Measurements from ENCODE around the gene CCSER1.

CCSER1 gene

GRCh38 chr4:90979556-90979955 is 852.4 kb downstream of the CCSER1 start:
- Histone ChIP-seq H3F3A (ENCODE audit: insufficient read depth) (no peaks in the 10 kb centered on the region), H3K79me2 (ENCODE audit: insufficient read depth, low read length) (no peaks in the 10 kb centered on the region), H3K27me3 (ENCODE audit: low read length) (no peaks in the 10 kb centered on the region), H3K36me3 (ENCODE audit: low read length) (no peaks in the 10 kb centered on the region), H3K9me3 (ENCODE audit: insufficient read depth, low read length) (no peaks in the 10 kb centered on the region), H3K4me3 (ENCODE audit: insufficient read depth, low read length, poor library complexity, severe bottlenecking) (no peak overlapping the region), H3K9ac (ENCODE audit: low read length) (no peak overlapping the region), H4K20me1 (ENCODE audit: low read depth, low read length) (no peaks in the 10 kb centered on the region), H2AFZ (ENCODE audit: low read depth, low read length, severe bottlenecking) (no peak overlapping the region), H3K4me2 (ENCODE audit: low read depth, low read length, poor library complexity, severe bottlenecking) (no peak overlapping the region), H3K9me2 (replicated peaks; ENCODE audit: insufficient read depth, low read length) (no peaks in the 10 kb centered on the region), H3K27ac (ENCODE audit: low read depth, low read length) (no peak overlapping the region)
- TF ChIP-seq CTCF (IDR thresholded peaks at IDR 0.05; ENCODE audit: insufficient read depth, low read length, poor library complexity, severe bottlenecking) (no peak), EZH2phosphoT487 (conservative IDR thresholded peaks at IDR 0.05; ENCODE audit: low read length) (no peak)

GRCh38 chr4:90982813-90983212 is 855.6 kb downstream of the CCSER1 start:
- no peak overlapping the region for H2AFZ ChIP-seq (ENCODE audit: low read depth, low read length, severe bottlenecking)
- no peak overlapping the region for H3K4me2 ChIP-seq (ENCODE audit: low read depth, low read length, poor library complexity, severe bottlenecking)
- no peak overlapping the region for H3K27ac ChIP-seq (ENCODE audit: low read depth, low read length)
- H3K9me2 ChIP-seq (replicated peaks; ENCODE audit: insufficient read depth, low read length): no peaks in the 10 kb centered on the region
- H3F3A ChIP-seq (ENCODE audit: insufficient read depth): no peaks in the 10 kb centered on the region
- H3K27me3 ChIP-seq (ENCODE audit: low read length): no peaks in the 10 kb centered on the region
- H3K9me3 ChIP-seq (ENCODE audit: insufficient read depth, low read length): no peaks in the 10 kb centered on the region
- H3K79me2 ChIP-seq (ENCODE audit: insufficient read depth, low read length): no peaks in the 10 kb centered on the region
- H3K9ac ChIP-seq (ENCODE audit: low read length): no peak overlapping the region
- H3K36me3 ChIP-seq (ENCODE audit: low read length): no peaks in the 10 kb centered on the region
- TF ChIP-seq CTCF (IDR thresholded peaks at IDR 0.05; ENCODE audit: insufficient read depth, low read length, poor library complexity, severe bottlenecking): no peak
- no peak for TF ChIP-seq EZH2phosphoT487 (conservative IDR thresholded peaks at IDR 0.05; ENCODE audit: low read length)
- H4K20me1 ChIP-seq (ENCODE audit: low read depth, low read length): no peaks in the 10 kb centered on the region
- no peak overlapping the region for H3K4me3 ChIP-seq (ENCODE audit: insufficient read depth, low read length, poor library complexity, severe bottlenecking)

- no peaks in the 10 kb centered on the region for H3K79me2 ChIP-seq (ENCODE audit: insufficient read depth, low read length)
- no peaks in the 10 kb centered on the region for H3F3A ChIP-seq (ENCODE audit: insufficient read depth)
- H2AFZ ChIP-seq (ENCODE audit: low read depth, low read length, severe bottlenecking): no peak overlapping the region
- H3K27ac ChIP-seq (ENCODE audit: low read depth, low read length): no peak overlapping the region
- H3K4me3 ChIP-seq (ENCODE audit: insufficient read depth, low read length, poor library complexity, severe bottlenecking): no peak overlapping the region
- H3K27me3 ChIP-seq (ENCODE audit: low read length): no peaks in the 10 kb centered on the region
- H3K9me2 ChIP-seq (replicated peaks; ENCODE audit: insufficient read depth, low read length): no peaks in the 10 kb centered on the region
- no peak overlapping the region for H3K4me2 ChIP-seq (ENCODE audit: low read depth, low read length, poor library complexity, severe bottlenecking)
- TF ChIP-seq CTCF (IDR thresholded peaks at IDR 0.05; ENCODE audit: insufficient read depth, low read length, poor library complexity, severe bottlenecking) (no peak), EZH2phosphoT487 (conservative IDR thresholded peaks at IDR 0.05; ENCODE audit: low read length) (no peak)
- no peak overlapping the region for H3K9ac ChIP-seq (ENCODE audit: low read length)
- no peaks in the 10 kb centered on the region for H4K20me1 ChIP-seq (ENCODE audit: low read depth, low read length)
- no peaks in the 10 kb centered on the region for H3K36me3 ChIP-seq (ENCODE audit: low read length)
- no peaks in the 10 kb centered on the region for H3K9me3 ChIP-seq (ENCODE audit: insufficient read depth, low read length)
Observed at GRCh38 chr4:90990284-90990683, 863.1 kb downstream of the CCSER1 start.

Measured in SU-DHL-6 (cell line).